Trophoblast cell (in vitro differentiated cells and primary cell): Measurements from ENCODE around the gene TGFBRAP1.
A peak's percentile ranks its signal among the peaks of the same experiment; 100 is the strongest.

Experiments used
- DNase-seq, 2 donors: peaks; one replicate each; pipeline ENCODE4 v3.0.0-alpha.2; 2016
- H2AFZ ChIP-seq: 2 replicates; pipeline ENCODE4 v1.6.1; 2013; ENCODE audit warnings: low read length, moderate library complexity, mild to moderate bottlenecking; ENCODE audit not compliant: insufficient read depth, poor library complexity
- H2AK5ac ChIP-seq: 2 replicates; pipeline ENCODE4 v1.6.1; 2013; ENCODE audit warnings: mild to moderate bottlenecking, low read length
- H2BK120ac ChIP-seq: 2 replicates; pipeline ENCODE4 v1.6.1; 2013; ENCODE audit warnings: low read length, mild to moderate bottlenecking, moderate library complexity; ENCODE audit not compliant: insufficient read depth, poor library complexity
- H2BK12ac ChIP-seq: 2 replicates; pipeline ENCODE4 v1.6.1; 2013; ENCODE audit warnings: mild to moderate bottlenecking, low read length, moderate library complexity
- H2BK5ac ChIP-seq: 2 replicates; pipeline ENCODE4 v1.6.1; 2013; ENCODE audit warnings: low read length, low read depth, moderate library complexity, mild to moderate bottlenecking; ENCODE audit not compliant: poor library complexity
- H3K14ac ChIP-seq: 2 replicates; pipeline ENCODE4 v1.6.1; 2013; ENCODE audit warnings: mild to moderate bottlenecking, low read length
- H3K18ac ChIP-seq: 2 replicates; pipeline ENCODE4 v1.6.1; 2013; ENCODE audit warnings: mild to moderate bottlenecking, low read length
- H3K23ac ChIP-seq: 2 replicates; pipeline ENCODE4 v1.6.1; 2013; ENCODE audit warnings: low read length
- H3K27ac ChIP-seq: 2 replicates; pipeline ENCODE4 v1.5.1; 2013; ENCODE audit warnings: low read depth, mild to moderate bottlenecking, inconsistent platforms, low read length, moderate library complexity
- H3K27me3 ChIP-seq: 2 replicates; pipeline ENCODE4 v1.6.1; 2013; ENCODE audit warnings: inconsistent platforms, mild to moderate bottlenecking, low read length, moderate library complexity; ENCODE audit not compliant: insufficient read depth
- H3K36me3 ChIP-seq, 2 experiments: 1 replicate in 1 of 2; 2 replicates in 1 of 2; pipeline ENCODE4 v1.6.1; 2013; ENCODE audit warnings: low read length in 2 of 2, mild to moderate bottlenecking in 2 of 2, moderate library complexity in 1 of 2; ENCODE audit not compliant: insufficient read depth in 2 of 2, control insufficient read depth in 1 of 2
- H3K4ac ChIP-seq: 2 replicates; pipeline ENCODE4 v1.6.1; 2013; ENCODE audit warnings: low read depth, mild to moderate bottlenecking, low read length, moderate library complexity
- H3K4me1 ChIP-seq, 2 experiments: 1 replicate in 1 of 2; 2 replicates in 1 of 2; pipeline ENCODE4 v1.6.1; 2013; ENCODE audit warnings: low read length in 2 of 2, mild to moderate bottlenecking in 2 of 2, moderate library complexity in 1 of 2; ENCODE audit not compliant: insufficient read depth in 2 of 2, control insufficient read depth in 1 of 2
- H3K4me2 ChIP-seq: 2 replicates; pipeline ENCODE4 v1.6.1; 2013; ENCODE audit warnings: inconsistent platforms, mild to moderate bottlenecking, low read length, moderate library complexity
- H3K4me3 ChIP-seq: 2 replicates; pipeline ENCODE4 v1.5.1; 2013; ENCODE audit warnings: mild to moderate bottlenecking, low read depth, low read length, inconsistent platforms
- H3K79me1 ChIP-seq: one replicate; pipeline ENCODE4 v1.6.1; 2013; ENCODE audit warnings: low read length
- H3K79me2 ChIP-seq: 2 replicates; pipeline ENCODE4 v1.6.1; 2013; ENCODE audit warnings: low read length, mild to moderate bottlenecking; ENCODE audit not compliant: control insufficient read depth, insufficient read depth, poor library complexity
- H3K9ac ChIP-seq: 2 replicates; pipeline ENCODE4 v1.6.1; 2013; ENCODE audit warnings: mild to moderate bottlenecking, low read length
- H3K9me3 ChIP-seq: 2 replicates; pipeline ENCODE4 v1.6.1; 2013; ENCODE audit warnings: low read depth, mild to moderate bottlenecking, control low read depth, inconsistent platforms, low read length; ENCODE audit not compliant: insufficient read depth
- H4K12ac ChIP-seq: 2 replicates; pipeline ENCODE4 v1.6.1; 2013; ENCODE audit warnings: low read depth, mild to moderate bottlenecking, low read length, moderate library complexity
- H4K8ac ChIP-seq: 2 replicates; pipeline ENCODE4 v1.6.1; 2013; ENCODE audit warnings: low read depth, mild to moderate bottlenecking, low read length, moderate library complexity
- H4K91ac ChIP-seq: one replicate; pipeline ENCODE4 v1.6.1; 2013; ENCODE audit warnings: low read depth, mild to moderate bottlenecking, low read length, moderate library complexity
- WGBS: extraction: QIAGEN DNeasy Blood & Tissue Kit; methylation state at CpG from one replicate; pipeline ENCODE4 v1.1.7; 2013; ENCODE audit warnings: missing lambda C conversion rate; ENCODE audit not compliant: insufficient read length, insufficient coverage; ENCODE audit errors: extremely low coverage; 5-methylcytosine and 5-hydroxymethylcytosine counted together

TGFBRAP1 gene

GRCh38 chr2:105215586-105216192, 113.8 kb downstream of the TGFBRAP1 start:
- Histone ChIP-seq H2BK12ac (no peak overlapping the region), H3K36me3 (peaks cover 0 to 2% of the 10 kb centered on the region in 2 experiments), H3K79me1 (no peaks in the 10 kb centered on the region), H4K12ac (no peak overlapping the region), H3K14ac (no peak overlapping the region), H2BK5ac (no peak overlapping the region), H2BK120ac (no peak overlapping the region), H2AFZ (no peak overlapping the region), H3K9ac (no peak overlapping the region), H4K91ac (no peak overlapping the region), H3K27me3 (no peaks in the 10 kb centered on the region), H3K4ac (no peak overlapping the region), H3K4me3 (no peak overlapping the region), H2AK5ac (no peak overlapping the region), H3K4me2 (no peak overlapping the region), H3K9me3 (no peaks in the 10 kb centered on the region), H3K4me1 (no peaks in the 10 kb centered on the region), H3K23ac (no peak overlapping the region), H3K27ac (no peak overlapping the region), H3K79me2 (no peaks in the 10 kb centered on the region), H4K8ac (no peak overlapping the region), H3K18ac (no peak overlapping the region)
- WGBS = no CpG with 5 or more reads among the region's 5 CpGs
- peak in 1 of 2 donors; percentile 9 for DNase-seq
